GM12878 (cell line): Measurements from ENCODE around the gene TEX9. TPM values are rescaled to one million over a fixed set of nuclear protein-coding genes. Genes with fewer than 3 reads are reported as not detected.

Experiments
- ASH2L ChIP-seq: fragments of 300-600, 200-600 bp; sonication (generic); IDR thresholded peaks from 2 replicates; pipeline ENCODE4 v1.6.1; 2017; ENCODE audit warnings: low read depth, mild to moderate bottlenecking, borderline replicate concordance
- BHLHE40 ChIP-seq, 2 experiments: fragments of 450-650 bp in 1 of 2; IDR thresholded peaks; 2 replicates each; pipeline ENCODE4 v1.6.1; 2011 to 2017; ENCODE audit warnings: low read depth in 2 of 2, borderline replicate concordance in 1 of 2, improper control_type of control experiment in 1 of 2, low read length in 1 of 2, mild to moderate bottlenecking in 1 of 2
- CREM ChIP-seq: IDR thresholded peaks from 2 replicates; pipeline ENCODE4 v1.6.1; 2014; ENCODE audit warnings: antibody characterized with exemption, low read depth
- CUX1 ChIP-seq: IDR thresholded peaks from 2 replicates; pipeline ENCODE4 v1.6.1; 2012; ENCODE audit warnings: improper control_type of control experiment, low read depth, low read length; ENCODE audit not compliant: insufficient replicate concordance
- FOXK2 ChIP-seq: fragments of 450-650 bp; IDR thresholded peaks from 2 replicates; pipeline ENCODE4 v1.6.1; 2017; ENCODE audit warnings: mild to moderate bottlenecking, moderate library complexity
- KAT2A ChIP-seq: conservative IDR thresholded peaks from 2 replicates; pipeline ENCODE4 v1.6.1; 2011; ENCODE audit warnings: low read depth, low read length; ENCODE audit not compliant: control insufficient read depth
- MEF2B ChIP-seq: fragments of 450-650 bp; IDR thresholded peaks from 2 replicates; pipeline ENCODE4 v1.6.1; 2018; ENCODE audit warnings: mild to moderate bottlenecking, moderate library complexity; ENCODE audit not compliant: partially characterized antibody, poor library complexity, severe bottlenecking
- PAX8 ChIP-seq: fragments of 450-650 bp; IDR thresholded peaks from 2 replicates; pipeline ENCODE4 v1.6.1; 2017; ENCODE audit warnings: mild to moderate bottlenecking, moderate library complexity
- RB1 ChIP-seq: fragments of 450-650 bp; formaldehyde crosslinking; IDR thresholded peaks from 2 replicates; pipeline ENCODE4 v1.6.1; 2017; ENCODE audit warnings: mild to moderate bottlenecking, borderline replicate concordance
- SIX5 ChIP-seq: IDR thresholded peaks from 2 replicates; pipeline ENCODE4 v1.6.1; 2011; ENCODE audit warnings: mild to moderate bottlenecking, low read depth, low read length, moderate library complexity; ENCODE audit not compliant: severe bottlenecking
- SMARCA5 ChIP-seq: fragments of 450-650 bp; IDR thresholded peaks from 2 replicates; pipeline ENCODE4 v1.6.1; 2017; ENCODE audit warnings: mild to moderate bottlenecking
- SPI1 ChIP-seq: IDR thresholded peaks from 2 replicates; pipeline ENCODE4 v1.6.1; 2011; ENCODE audit warnings: low read depth, mild to moderate bottlenecking, low read length, moderate library complexity, borderline replicate concordance; ENCODE audit not compliant: insufficient read depth
- SRF ChIP-seq, 2 experiments: IDR thresholded peaks; 2 replicates each; pipeline ENCODE4 v1.6.1; 2011; ENCODE audit warnings: low read depth in 2 of 2, low read length in 2 of 2, mild to moderate bottlenecking in 1 of 2, moderate library complexity in 1 of 2
- SUPT20H ChIP-seq: IDR thresholded peaks from 2 replicates; pipeline ENCODE4 v1.6.1; 2011; ENCODE audit warnings: low read depth, mild to moderate bottlenecking, low read length, moderate library complexity, borderline replicate concordance; ENCODE audit not compliant: control insufficient read depth
- USF1 ChIP-seq: IDR thresholded peaks from 2 replicates; pipeline ENCODE4 v1.6.1; 2011; ENCODE audit warnings: borderline replicate concordance, low read depth, mild to moderate bottlenecking, moderate library complexity, mixed read lengths, low read length; ENCODE audit not compliant: insufficient read depth; ENCODE audit errors: extremely low read length
- ZBED1 ChIP-seq: IDR thresholded peaks from 2 replicates; pipeline ENCODE4 v1.6.1; 2016; ENCODE audit warnings: borderline replicate concordance
- ZBTB40 ChIP-seq: fragments of 450-650 bp; IDR thresholded peaks from 2 replicates; pipeline ENCODE4 v1.6.1; 2016; ENCODE audit warnings: mild to moderate bottlenecking, moderate library complexity, borderline replicate concordance
- polyA plus RNA-seq, 11 experiments: library from polyadenylated mRNA; depleted of rRNA in 4 of 11; unstranded in 6 of 11; stranded (reverse) in 5 of 11; fragments of >200 nt; fragmentation: Nextera tagmentation in 4 of 11; fragmentation: Illumina TruSeq in 1 of 11; extraction: Ambion mirVana in 4 of 11; extraction: Trizol in 1 of 11; gene quantifications; 1 replicate in 1 of 11; 2 replicates in 10 of 11; pipeline versions ENCODE4 v1.2.1 to v1.2.3, GENCODE V29; 2011 to 2016; ENCODE audit warnings: inconsistent platforms in 2 of 11, missing spikeins in 2 of 11, low read depth in 1 of 11
- total RNA-seq, 4 experiments: library from RNA; depleted of rRNA in 3 of 4; stranded (reverse); fragments of >200 nt in 3 of 4; fragmentation: Illumina TruSeq in 1 of 4; extraction: Trizol in 1 of 4; gene quantifications; 2 replicates each; pipeline versions ENCODE4 v1.2.1 to v1.2.3, GENCODE V29; 2013 to 2021

TEX9 gene
- total and polyA plus RNA-seq, 10 of the 15 experiments (the other 5 are each of a cell fraction or from before 2014, with no cell fraction given) = 9.0 to 155 (median 70.0) TPM

GRCh38 chr15:56371495-56372147 is 6.4 kb downstream of the TEX9 start (continued):
- peak; percentile 97 for TF ChIP-seq ZBED1
- no peak for TF ChIP-seq RB1
- TF ChIP-seq SIX5 = no peak
- no peak for TF ChIP-seq ZBTB40
- TF ChIP-seq CREM = peak; percentile 94
- no peak for TF ChIP-seq CUX1
- TF ChIP-seq KAT2A = no peak
- TF ChIP-seq SRF (IDR thresholded peaks at IDR 0.05; ENCODE audit: low read depth in 2 of 2, low read length in 2 of 2) = peak in 1 of 2 experiments; percentile 44; a peak in 1 of 4 replicates
- no peak for TF ChIP-seq USF1
- peak; percentile 90 for TF ChIP-seq MEF2B
- no peak for TF ChIP-seq ASH2L
- TF ChIP-seq SUPT20H = no peak
- no peak for TF ChIP-seq PAX8
- no peak for TF ChIP-seq BHLHE40 (IDR thresholded peaks at IDR 0.05; ENCODE audit: borderline replicate concordance in 1 of 2, low read depth in 2 of 2, low read length in 1 of 2)
- TF ChIP-seq FOXK2 = no peak
- TF ChIP-seq SPI1 = peak; percentile 80
- TF ChIP-seq SMARCA5 = no peak
